G401 (cell line): ENCODE data around the gene AKAP7. TPM values are rescaled to one million over a fixed set of nuclear protein-coding genes. Genes with fewer than 3 reads are reported as not detected.

Experiments
- DNase-seq: peaks from one replicate; pipeline ENCODE4 v3.0.0-alpha.2; 2015; ENCODE audit warnings: low spot score
- in situ Hi-C: cut with HindIII; loops from 2 replicates; pipeline ENCODE4 v1.10.0; 2016; ENCODE audit warnings: low sequenced_read_pairs, mixed read lengths
- total RNA-seq: library from RNA; depleted of rRNA; stranded (reverse); fragments of >200 nt; shearing (Covaris generic); gene quantifications from 2 replicates; pipeline ENCODE4 v1.2.3, GENCODE V29; 2014

Gene AKAP7
- total RNA-seq, 1 experiment from 2014 or later, result 1.8 TPM

- DNase-seq, result no peak
- in situ Hi-C loops, result no loop called here
These were observed 4.7 kb upstream of the AKAP7 start for GRCh38 chr6:131130554-131130940.

GRCh38 chr6:131132360-131132759, 2.9 kb upstream of the AKAP7 start:
- in situ Hi-C loops, result no loop called here
- no peak for DNase-seq

- in situ Hi-C loops, result no loop called here
- DNase-seq, result no peak
These were observed 867 bp upstream of the AKAP7 start for GRCh38 chr6:131134220-131134979.

GRCh38 chr6:131134980-131135243, 355 bp upstream of the AKAP7 start:
- in situ Hi-C loops, result no loop called here
- DNase-seq, result no peak

- in situ Hi-C loops, result no loop called here
- DNase-seq, result peak; percentile 60
These were observed 937 bp downstream of the AKAP7 start for GRCh38 chr6:131136021-131136786.

- in situ Hi-C loops, result no loop called here
- no peak for DNase-seq
These were observed 4.3 kb downstream of the AKAP7 start for GRCh38 chr6:131139599-131139998.

- no peak for DNase-seq
- in situ Hi-C loops, result no loop called here
These were observed 8.1 kb downstream of the AKAP7 start for GRCh38 chr6:131143319-131143718.

GRCh38 chr6:131146865-131147264, 11.6 kb downstream of the AKAP7 start:
- in situ Hi-C loops, result no loop called here
- DNase-seq, result no peak

GRCh38 chr6:131156411-131156810, 21.1 kb downstream of the AKAP7 start:
- DNase-seq, result no peak
- in situ Hi-C loops, result no loop called here

GRCh38 chr6:131159578-131159977, 24.3 kb downstream of the AKAP7 start:
- in situ Hi-C loops, result no loop called here
- no peak for DNase-seq

GRCh38 chr6:131160254-131160758, 25.0 kb downstream of the AKAP7 start:
- DNase-seq, result no peak
- in situ Hi-C loops, result no loop called here

GRCh38 chr6:131161987-131162386, 26.7 kb downstream of the AKAP7 start:
- in situ Hi-C loops, result no loop called here

GRCh38 chr6:131163886-131164285, 28.6 kb downstream of the AKAP7 start:
- in situ Hi-C loops, result no loop called here
- no peak for DNase-seq

More at GRCh38 chr6:131161987-131162386, 26.7 kb downstream of the AKAP7 start:
- no peak for DNase-seq

GRCh38 chr6:131164506-131164905, 29.2 kb downstream of the AKAP7 start:
- no peak for DNase-seq
- in situ Hi-C loops, result no loop called here

- in situ Hi-C loops, result no loop called here
- no peak for DNase-seq
These were observed 32.5 kb downstream of the AKAP7 start for GRCh38 chr6:131167773-131168172.

GRCh38 chr6:131169613-131170012, 34.3 kb downstream of the AKAP7 start:
- no peak for DNase-seq
- in situ Hi-C loops, result no loop called here

GRCh38 chr6:131172222-131172621, 37.0 kb downstream of the AKAP7 start:
- no peak for DNase-seq
- in situ Hi-C loops, result no loop called here

GRCh38 chr6:131173680-131174079, 38.4 kb downstream of the AKAP7 start:
- no peak for DNase-seq
- in situ Hi-C loops, result no loop called here

- in situ Hi-C loops, result no loop called here
- no peak for DNase-seq
These were observed 40.3 kb downstream of the AKAP7 start for GRCh38 chr6:131175564-131175963.

- no peak for DNase-seq
- in situ Hi-C loops, result no loop called here
These were observed 42.7 kb downstream of the AKAP7 start for GRCh38 chr6:131177996-131178395.

- DNase-seq, result no peak
- in situ Hi-C loops, result no loop called here
These were observed 47.7 kb downstream of the AKAP7 start for GRCh38 chr6:131182991-131183425.
